GM12878 (cell line): ENCODE results near the gene CTRB2.

Source experiments
- ASH2L ChIP-seq: fragments of 300-600, 200-600 bp; sonication (generic); IDR thresholded peaks from 2 replicates; pipeline ENCODE4 v1.6.1; 2017; ENCODE audit warnings: low read depth, mild to moderate bottlenecking, borderline replicate concordance
- CBFB ChIP-seq: IDR thresholded peaks from 2 replicates; pipeline ENCODE4 v1.6.1; 2016; ENCODE audit warnings: antibody characterized with exemption, low read depth
- CTCF ChIP-seq, 3 experiments: IDR thresholded peaks in 2 of 3; conservative IDR thresholded peaks in 1 of 3; 2 replicates each; pipeline ENCODE4 v1.5.1; 2011; ENCODE audit warnings: low read depth in 3 of 3, low read length in 3 of 3, mild to moderate bottlenecking in 3 of 3, control low read depth in 2 of 3, moderate library complexity in 2 of 3, inconsistent platforms in 1 of 3, mixed read lengths in 1 of 3; ENCODE audit not compliant: control insufficient read depth in 2 of 3, insufficient read depth in 1 of 3; ENCODE audit errors: extremely low read depth in 1 of 3
- EGR1 ChIP-seq, 2 experiments: IDR thresholded peaks; 1 replicate in 1 of 2; 2 replicates in 1 of 2; pipeline ENCODE4 v1.6.1; 2011 to 2012; ENCODE audit warnings: low read depth in 2 of 2, low read length in 2 of 2, borderline replicate concordance in 1 of 2, mild to moderate bottlenecking in 1 of 2, moderate library complexity in 1 of 2
- EP300 ChIP-seq, 2 experiments: fragments of 150-350 bp in 1 of 2; IDR thresholded peaks; 2 replicates each; pipeline ENCODE4 v1.6.1; 2011 to 2012; ENCODE audit warnings: low read depth in 2 of 2, low read length in 2 of 2, borderline replicate concordance in 1 of 2, improper control_type of control experiment in 1 of 2, inconsistent platforms in 1 of 2; ENCODE audit not compliant: control insufficient read depth in 1 of 2
- EZH2 ChIP-seq: IDR thresholded peaks from 2 replicates; pipeline ENCODE4 v1.6.1; 2012; ENCODE audit warnings: low read depth, mild to moderate bottlenecking, control low read depth, inconsistent platforms, low read length, borderline replicate concordance; ENCODE audit not compliant: control insufficient read depth
- GABPA ChIP-seq: IDR thresholded peaks from 2 replicates; pipeline ENCODE4 v1.6.1; 2014; ENCODE audit warnings: antibody characterized with exemption, low read depth, mild to moderate bottlenecking, inconsistent platforms
- HDAC6 ChIP-seq: fragments of 200-600 bp; sonication (generic); IDR thresholded peaks from one replicate; pipeline ENCODE4 v1.8.0; 2017; ENCODE audit warnings: antibody characterized with exemption; ENCODE audit not compliant: unreplicated experiment
- MEF2A ChIP-seq: IDR thresholded peaks from 2 replicates; pipeline ENCODE4 v1.6.1; 2011; ENCODE audit warnings: low read depth, mild to moderate bottlenecking, low read length, moderate library complexity; ENCODE audit not compliant: insufficient read depth
- NR2C2 ChIP-seq: IDR thresholded peaks from 2 replicates; pipeline ENCODE4 v1.6.1; 2011; ENCODE audit warnings: borderline replicate concordance, low read depth; ENCODE audit not compliant: control insufficient read depth, insufficient read length
- SIX5 ChIP-seq: IDR thresholded peaks from 2 replicates; pipeline ENCODE4 v1.6.1; 2011; ENCODE audit warnings: mild to moderate bottlenecking, low read depth, low read length, moderate library complexity; ENCODE audit not compliant: severe bottlenecking
- SMAD1 ChIP-seq: fragments of 450-650 bp; IDR thresholded peaks from 2 replicates; pipeline ENCODE4 v1.6.1; 2018; ENCODE audit warnings: mild to moderate bottlenecking, low read depth; ENCODE audit not compliant: partially characterized antibody
- TAF1 ChIP-seq: IDR thresholded peaks from 2 replicates; pipeline ENCODE4 v1.6.1; 2011; ENCODE audit warnings: mild to moderate bottlenecking, low read depth, low read length, borderline replicate concordance
- TF ChIP-seq, protein P1 (sequence below): IDR thresholded peaks from 2 replicates; pipeline ENCODE4 v1.6.1; 2012; ENCODE audit warnings: low read depth, low read length, improper control_type of control experiment

DNA sequence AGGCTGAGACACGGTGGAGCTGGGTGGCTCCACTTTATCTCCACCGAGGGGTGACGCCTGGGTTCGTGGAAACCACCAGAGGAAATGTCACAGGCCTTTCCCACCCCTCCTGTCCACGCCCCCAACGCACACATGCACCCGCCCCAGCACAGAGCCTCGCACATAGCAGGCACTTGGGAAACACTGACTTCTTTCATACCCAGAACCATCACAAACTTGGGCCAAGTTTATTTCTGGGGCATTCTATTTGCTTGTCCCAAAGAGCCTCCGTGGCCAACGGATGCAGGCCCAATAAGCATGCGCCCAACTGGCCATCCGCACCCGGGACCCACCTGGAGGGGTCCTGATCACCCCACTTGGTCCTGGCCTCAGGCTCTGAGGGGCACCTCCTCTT lies 41.2 kb upstream of the CTRB2 start:
- TF ChIP-seq EZH2 (no peak), MEF2A (no peak), ASH2L (no peak), SMAD1 (no peak), HDAC6 (no peak), CTCF (IDR thresholded peaks at IDR 0.05 in 2 of 3, conservative IDR thresholded peaks at IDR 0.05 in 1 of 3; ENCODE audit: control insufficient read depth in 2 of 3, extremely low read depth in 1 of 3, insufficient read depth in 1 of 3, low read depth in 3 of 3, low read length in 3 of 3) (no peak), EP300 (IDR thresholded peaks at IDR 0.05; ENCODE audit: borderline replicate concordance in 1 of 2, control insufficient read depth in 1 of 2, low read depth in 2 of 2, low read length in 2 of 2) (no peak), SIX5 (no peak), CBFB (no peak), GABPA (no peak), EGR1 (IDR thresholded peaks at IDR 0.05; ENCODE audit: borderline replicate concordance in 1 of 2, low read depth in 2 of 2, low read length in 2 of 2) (no peak), TAF1 (no peak), NR2C2 (no peak)
- TF ChIP-seq, protein P1, sequence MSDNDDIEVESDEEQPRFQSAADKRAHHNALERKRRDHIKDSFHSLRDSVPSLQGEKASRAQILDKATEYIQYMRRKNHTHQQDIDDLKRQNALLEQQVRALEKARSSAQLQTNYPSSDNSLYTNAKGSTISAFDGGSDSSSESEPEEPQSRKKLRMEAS, result no peak
